HepG2 (cell line): ENCODE measurements around the gene TOM1L1. TPM values are rescaled to one million over a fixed set of nuclear protein-coding genes. Genes with fewer than 3 reads are reported as not detected.
A peak's percentile ranks its signal among the peaks of the same experiment; 100 is the strongest.

ENCODE experiments used
- ARID2 ChIP-seq: sonication (generic); formaldehyde crosslinking; IDR thresholded peaks from 2 replicates; pipeline ENCODE4 v1.8.1; 2022; ENCODE audit warnings: mild to moderate bottlenecking, missing genetic modification reagents, borderline replicate concordance
- GATAD1 ChIP-seq: IDR thresholded peaks from 2 replicates; pipeline ENCODE4 v1.6.1; 2016; ENCODE audit warnings: missing genetic modification reagents, missing compliant biosample characterization
- HDAC6 ChIP-seq: fragments of 200-600 bp; sonication (generic); IDR thresholded peaks from 2 replicates; pipeline ENCODE4 v1.7.0; 2017; ENCODE audit warnings: mild to moderate bottlenecking, antibody characterized with exemption, low read length, low read depth
- ISL2 ChIP-seq: sonication (generic); formaldehyde crosslinking; IDR thresholded peaks from 2 replicates; pipeline ENCODE4 v1.5.0; 2020; ENCODE audit warnings: missing genetic modification reagents
- KLF16 ChIP-seq, 2 experiments: sonication (generic) in 1 of 2; formaldehyde crosslinking in 1 of 2; IDR thresholded peaks; 2 replicates each; pipeline versions ENCODE4 v1.6.1 to v1.8.0; 2016 to 2023; ENCODE audit warnings: missing genetic modification reagents in 2 of 2, missing compliant biosample characterization in 1 of 2
- LRRFIP1 ChIP-seq: sonication (generic); formaldehyde crosslinking; conservative IDR thresholded peaks from 2 replicates; pipeline ENCODE4 v1.4.0; 2020; ENCODE audit warnings: missing genetic modification reagents
- MED8 ChIP-seq: sonication (generic); formaldehyde crosslinking; IDR thresholded peaks from 2 replicates; pipeline ENCODE4 v1.8.1; 2023; ENCODE audit warnings: mild to moderate bottlenecking, missing genetic modification reagents; ENCODE audit not compliant: insufficient replicate concordance
- MTF1 ChIP-seq: sonication (generic); formaldehyde crosslinking; IDR thresholded peaks from 2 replicates; pipeline ENCODE4 v1.5.0; 2020; ENCODE audit warnings: missing genetic modification reagents
- NFAT5 ChIP-seq: sonication (generic); formaldehyde crosslinking; IDR thresholded peaks from 2 replicates; pipeline ENCODE4 v1.4.0; 2020; ENCODE audit warnings: missing genetic modification reagents
- SKIL ChIP-seq: sonication (generic); formaldehyde crosslinking; IDR thresholded peaks from 2 replicates; pipeline ENCODE4 v1.8.0; 2022; ENCODE audit warnings: missing genetic modification reagents, mild to moderate bottlenecking, moderate library complexity, borderline replicate concordance
- TAF15 ChIP-seq: fragments of 200-400 bp; formaldehyde crosslinking; IDR thresholded peaks from one replicate; pipeline ENCODE4 v1.6.1; 2018; ENCODE audit warnings: mild to moderate bottlenecking, low read depth, low read length; ENCODE audit not compliant: poor library complexity, severe bottlenecking
- ZBTB14 ChIP-seq: sonication (generic); formaldehyde crosslinking; IDR thresholded peaks from 2 replicates; pipeline ENCODE4 v1.4.0; 2020; ENCODE audit warnings: missing genetic modification reagents
- ZBTB25 ChIP-seq: IDR thresholded peaks from 2 replicates; pipeline ENCODE4 v1.6.1; 2018; ENCODE audit warnings: missing genetic modification reagents
- ZNF724P ChIP-seq: sonication (generic); formaldehyde crosslinking; IDR thresholded peaks from 2 replicates; pipeline ENCODE4 v1.8.0; 2022; ENCODE audit warnings: missing genetic modification reagents, borderline replicate concordance
- ZNF776 ChIP-seq: sonication (generic); formaldehyde crosslinking; IDR thresholded peaks from 2 replicates; pipeline ENCODE4 v1.4.0; 2020; ENCODE audit warnings: mild to moderate bottlenecking, missing genetic modification reagents
- polyA plus RNA-seq, 8 experiments: library from polyadenylated mRNA; depleted of rRNA in 3 of 8; stranded (reverse) in 7 of 8; unstranded in 1 of 8; fragments of >200 nt; fragmentation: Illumina TruSeq in 4 of 8; extraction: Trizol in 4 of 8; gene quantifications; 2 replicates each; pipeline versions ENCODE4 v1.2.1 to v1.2.3, GENCODE V29; 2011 to 2016; ENCODE audit warnings: low read depth in 4 of 8, missing spikeins in 1 of 8, mixed read lengths in 1 of 8; ENCODE audit not compliant: insufficient read depth in 1 of 8
- total RNA-seq, 5 experiments: library from RNA; depleted of rRNA; stranded (reverse); fragments of >200 nt; fragmentation: Illumina TruSeq; extraction: Trizol; gene quantifications; 2 replicates each; pipeline ENCODE4 v1.2.3, GENCODE V29; 2016; ENCODE audit warnings: low read depth in 1 of 5

Gene TOM1L1
- total and polyA plus RNA-seq, 2 of the 13 experiments (the other 11 are each of a cell fraction or from before 2014, with no cell fraction given), result 45.3 to 51.3 TPM

GRCh38 chr17:54968262-54968987 is 67.8 kb downstream of the TOM1L1 start, which contains the start of the genes COX11 and STXBP4 (continued):
- peak; percentile 94; the same call in 1 of the 2 replicates for TF ChIP-seq NFAT5 (CRISPR knock-in tag)
- 0 out of 2 replicates have a peak, but pooled peaks have one; percentile 8 for TF ChIP-seq SKIL (CRISPR knock-in tag)
- TF ChIP-seq MTF1 (CRISPR knock-in tag), result peak; percentile 40; the same call in 1 of the 2 replicates
- TF ChIP-seq ZBTB25 (CRISPR knock-in tag), result peak; percentile 66
- peak; percentile 75; the same call in 1 of the 2 replicates for TF ChIP-seq ARID2 (CRISPR knock-in tag)
- TF ChIP-seq LRRFIP1 (CRISPR knock-in tag), result 0 out of 2 replicates have a peak, but pooled peaks have one; percentile 41
- 0 out of 2 replicates have a peak, but pooled peaks have one; percentile 78 for TF ChIP-seq ZNF724P
- TF ChIP-seq HDAC6, result no peak
- TF ChIP-seq ZBTB14, result 0 out of 2 replicates have a peak, but pooled peaks have one; percentile 26
- peak; percentile 68; the same call in 1 of the 2 replicates for TF ChIP-seq ISL2 (CRISPR knock-in tag)
- peak; percentile 65; the same call in 1 of the 2 replicates for TF ChIP-seq ZNF776 (CRISPR knock-in tag)
- TF ChIP-seq MED8 (CRISPR knock-in tag), result peak; percentile 92
- TF ChIP-seq KLF16 (CRISPR knock-in tag; IDR thresholded peaks at IDR 0.05), result peak; percentile 83 to 97; a peak in 2 of 4 replicates
- peak; percentile 94 for TF ChIP-seq GATAD1 (CRISPR knock-in tag)
- peak; percentile 29 for TF ChIP-seq TAF15
